ENCODE results near the gene WWC1.
"Not testable (repeated sequence)": the region's sequence is repeated elsewhere in the genome, so short reads cannot be mapped to it uniquely, and the experiment has no call there.

WWC1 gene

GRCh38 chr5:168307925-168308584 is 16.6 kb downstream of the WWC1 start:
- no peak for DNase-seq (ENCODE audit: low read depth in 1 of 2, low spot score in 1 of 2)

GRCh38 chr5:168308976-168309598 is 17.6 kb downstream of the WWC1 start:
- no peak for DNase-seq (ENCODE audit: low read depth in 1 of 2, low spot score in 1 of 2)

GRCh38 chr5:168310541-168310940 is 19.1 kb downstream of the WWC1 start:
- not testable (repeated sequence) for DNase-seq (ENCODE audit: low read depth in 1 of 2, low spot score in 1 of 2)

- no peak for DNase-seq (ENCODE audit: low read depth in 1 of 2, low spot score in 1 of 2)
These were observed 19.7 kb downstream of the WWC1 start for GRCh38 chr5:168311061-168311566.

GRCh38 chr5:168312606-168313295 is 21.3 kb downstream of the WWC1 start:
- no peak for DNase-seq (ENCODE audit: low read depth in 1 of 2, low spot score in 1 of 2)

GRCh38 chr5:168313596-168314204 is 22.3 kb downstream of the WWC1 start:
- no peak for DNase-seq (ENCODE audit: low read depth in 1 of 2, low spot score in 1 of 2)

- no peak for DNase-seq (ENCODE audit: low read depth in 1 of 2, low spot score in 1 of 2)
These were observed 23.4 kb downstream of the WWC1 start for GRCh38 chr5:168314735-168315411.

- no peak for DNase-seq (ENCODE audit: low read depth in 1 of 2, low spot score in 1 of 2)
These were observed 24.1 kb downstream of the WWC1 start for GRCh38 chr5:168315416-168316138.

GRCh38 chr5:168316139-168316578 is 24.7 kb downstream of the WWC1 start:
- no peak for DNase-seq (ENCODE audit: low read depth in 1 of 2, low spot score in 1 of 2)

GRCh38 chr5:168317096-168317520 is 25.7 kb downstream of the WWC1 start:
- DNase-seq (ENCODE audit: low read depth in 1 of 2, low spot score in 1 of 2): no peak

GRCh38 chr5:168317521-168318147 is 26.2 kb downstream of the WWC1 start:
- no peak for DNase-seq (ENCODE audit: low read depth in 1 of 2, low spot score in 1 of 2)

- no peak for DNase-seq (ENCODE audit: low read depth in 1 of 2, low spot score in 1 of 2)
These were observed 26.8 kb downstream of the WWC1 start for GRCh38 chr5:168318240-168318639.

GRCh38 chr5:168319774-168320173 is 28.3 kb downstream of the WWC1 start:
- DNase-seq (ENCODE audit: low read depth in 1 of 2, low spot score in 1 of 2): no peak

GRCh38 chr5:168320805-168321204 is 29.4 kb downstream of the WWC1 start:
- DNase-seq (ENCODE audit: low read depth in 1 of 2, low spot score in 1 of 2): no peak

- DNase-seq (ENCODE audit: low read depth in 1 of 2, low spot score in 1 of 2): no peak
These were observed 33.6 kb downstream of the WWC1 start for GRCh38 chr5:168324859-168325630.

- no peak for DNase-seq (ENCODE audit: low read depth in 1 of 2, low spot score in 1 of 2)
These were observed 35.6 kb downstream of the WWC1 start for GRCh38 chr5:168327019-168327421.

- no peak for DNase-seq (ENCODE audit: low read depth in 1 of 2, low spot score in 1 of 2)
These were observed 36.0 kb downstream of the WWC1 start for GRCh38 chr5:168327451-168327850.

- DNase-seq (ENCODE audit: low read depth in 1 of 2, low spot score in 1 of 2): no peak
These were observed 36.5 kb downstream of the WWC1 start for GRCh38 chr5:168327994-168328393.

- no peak for DNase-seq (ENCODE audit: low read depth in 1 of 2, low spot score in 1 of 2)
These were observed 37.4 kb downstream of the WWC1 start for GRCh38 chr5:168328814-168329213.

Measured in activated T-helper 1 cell treated with anti-CD3 and anti-CD28 coated beads, Interleukin-2, amount 50 U/mL, for 16 hours (primary cell).